Fibroblast of the aortic adventitia (primary cell): ENCODE results near the gene PRKAB1. TPM values are rescaled to one million over a fixed set of nuclear protein-coding genes. Genes with fewer than 3 reads are reported as not detected.
"Not testable (repeated sequence)": the region's sequence is repeated elsewhere in the genome, so short reads cannot be mapped to it uniquely, and the experiment has no call there.

Experiments used
- DNase-seq: peaks from one replicate; pipeline ENCODE4 v3.0.0-alpha.2; 2010; ENCODE audit warnings: low read depth
- H3K4me3 ChIP-seq: 2 replicates; pipeline ENCODE4 v1.5.1; 2011; ENCODE audit warnings: low read depth, mild to moderate bottlenecking, control low read depth, low read length, moderate library complexity
- CTCF ChIP-seq: IDR thresholded peaks from 2 replicates; pipeline ENCODE4 v1.5.1; 2011; ENCODE audit warnings: mild to moderate bottlenecking, low read length, control low read depth, inconsistent platforms; ENCODE audit not compliant: insufficient read depth
- total RNA-seq: library from RNA; depleted of rRNA; stranded (reverse); fragments of >200 nt; gene quantifications from 2 replicates; pipeline ENCODE4 v1.2.3, GENCODE V29; 2012; ENCODE audit warnings: low replicate concordance

Gene PRKAB1
- total RNA-seq, 1 donor, result 19.9 TPM

GRCh38 chr12:119696943-119697342 lies 29.0 kb downstream of the PRKAB1 start:
- no peak for DNase-seq

GRCh38 chr12:119699199-119699760 lies 31.3 kb downstream of the PRKAB1 start:
- no peak for DNase-seq
- H3K4me3 ChIP-seq, result no peak overlapping the region
- no peak for TF ChIP-seq CTCF

More at GRCh38 chr12:119696943-119697342, 29.0 kb downstream of the PRKAB1 start:
- TF ChIP-seq CTCF, result no peak
- no peak overlapping the region for H3K4me3 ChIP-seq

- no peak overlapping the region for H3K4me3 ChIP-seq
- TF ChIP-seq CTCF, result no peak
- DNase-seq, result no peak
Measured at GRCh38 chr12:119700078-119700477, 32.1 kb downstream of the PRKAB1 start.

- H3K4me3 ChIP-seq, result no peak overlapping the region
- no peak for TF ChIP-seq CTCF
- DNase-seq, result peak; percentile 21
Measured at GRCh38 chr12:119704065-119704747, 36.3 kb downstream of the PRKAB1 start.

- H3K4me3 ChIP-seq, result no peak overlapping the region
- DNase-seq, result no peak
- no peak for TF ChIP-seq CTCF
Measured at GRCh38 chr12:119705182-119705581, 37.2 kb downstream of the PRKAB1 start.

GRCh38 chr12:119706427-119706826 lies 38.5 kb downstream of the PRKAB1 start:
- not testable (repeated sequence) for H3K4me3 ChIP-seq, DNase-seq

- no peak for DNase-seq
- no peak overlapping the region for H3K4me3 ChIP-seq
- TF ChIP-seq CTCF, result no peak
Measured at GRCh38 chr12:119710374-119710964, 42.5 kb downstream of the PRKAB1 start.
